ENCODE measurements around the gene SDK2.

- TF ChIP-seq CTCF (IDR thresholded peaks at IDR 0.05): no peak
- no peak for TF ChIP-seq POLR2A (IDR thresholded peaks at IDR 0.05)
Measured at GRCh38 chr17:73419881-73420280, 224.4 kb downstream of the SDK2 start.

Measured in Peyer's patch (tissue), 4 donors.